GM13977 (cell line): Measurements from ENCODE around the gene RPRD1B.

Experiments
- DNase-seq: peaks from one replicate; pipeline ENCODE4 v3.0.0; 2012; ENCODE audit warnings: low spot score
- CTCF ChIP-seq: IDR thresholded peaks from 2 replicates; pipeline ENCODE4 v1.5.1; 2012; ENCODE audit warnings: mild to moderate bottlenecking, control low read depth; ENCODE audit not compliant: insufficient read depth; ENCODE audit errors: extremely low read depth, missing control alignments
- in situ Hi-C: fragments of 300-500 bp; cut with MboI; formaldehyde crosslinking; loops from one replicate; pipeline ENCODE4 v1.12.0; 2022; ENCODE audit warnings: low sequenced_read_pairs, low pct_unique_long_range_greater_than_20kb, mixed read lengths, inconsistent platforms; ENCODE audit not compliant: unreplicated experiment

Gene RPRD1B

GRCh38 chr20:37988306-37988954 lies 45.1 kb upstream of the RPRD1B start:
- no peak for DNase-seq
- in situ Hi-C loops, result no loop called here
- TF ChIP-seq CTCF, result no peak

- TF ChIP-seq CTCF, result no peak
- in situ Hi-C loops, result loop anchor here (10.0 kb wide), 1 partner anchor 425 kb away; no protein-coding TSS in a partner anchor
- DNase-seq, result no peak
Measured at GRCh38 chr20:37989601-37990295, 43.8 kb upstream of the RPRD1B start.

GRCh38 chr20:37990571-37991151 lies 42.9 kb upstream of the RPRD1B start:
- DNase-seq, result peak; percentile 88
- in situ Hi-C loops, result loop anchor here (10.0 kb wide), 1 partner anchor 426 kb away; no protein-coding TSS in a partner anchor

GRCh38 chr20:37991157-37991866 lies 42.2 kb upstream of the RPRD1B start:
- no peak for TF ChIP-seq CTCF
- in situ Hi-C loops, result loop anchor here (10.0 kb wide), 1 partner anchor 427 kb away; no protein-coding TSS in a partner anchor
- no peak for DNase-seq

More at GRCh38 chr20:37990571-37991151, 42.9 kb upstream of the RPRD1B start:
- no peak for TF ChIP-seq CTCF

GRCh38 chr20:37991908-37992307 lies 41.6 kb upstream of the RPRD1B start:
- no peak for DNase-seq
- no peak for TF ChIP-seq CTCF
- in situ Hi-C loops, result loop anchor here (10.0 kb wide), 1 partner anchor 427 kb away; no protein-coding TSS in a partner anchor

- in situ Hi-C loops, result loop anchor here (10.0 kb wide), 1 partner anchor 428 kb away; no protein-coding TSS in a partner anchor
- TF ChIP-seq CTCF, result peak; percentile 44
- peak; percentile 63 for DNase-seq
Measured at GRCh38 chr20:37992802-37993409, 40.6 kb upstream of the RPRD1B start.
